Measurements from ENCODE around the gene ADAMTSL2.

- no peak for TF ChIP-seq EZH2 (IDR thresholded peaks at IDR 0.05)
- no peak for TF ChIP-seq POLR2AphosphoS5 (IDR thresholded peaks at IDR 0.05; ENCODE audit: borderline replicate concordance, low read depth, low read length)
Observed at GRCh38 chr9:133614678-133615077, 80.2 kb downstream of the ADAMTSL2 start.
